H1 (cell line): ENCODE measurements around the gene LRRC2.

Experiments
- CHD2 ChIP-seq: IDR thresholded peaks from 2 replicates; pipeline ENCODE4 v1.6.1; 2012; ENCODE audit warnings: low read length, improper control_type of control experiment
- CTCF ChIP-seq, 3 experiments: IDR thresholded peaks; 1 replicate in 2 of 3; 2 replicates in 1 of 3; pipeline versions ENCODE4 v1.5.1 to v1.6.1; 2011; ENCODE audit warnings: low read length in 3 of 3, mild to moderate bottlenecking in 3 of 3, inconsistent platforms in 2 of 3, low read depth in 1 of 3, moderate library complexity in 1 of 3; ENCODE audit not compliant: insufficient read depth in 1 of 3; ENCODE audit errors: control extremely low read depth in 1 of 3
- E2F6 ChIP-seq: IDR thresholded peaks from 2 replicates; pipeline ENCODE4 v1.6.1; 2012; ENCODE audit warnings: inconsistent platforms
- KDM1A ChIP-seq: fragments of 200-600, 300-600 bp; sonication (generic); IDR thresholded peaks from 2 replicates; pipeline ENCODE4 v1.7.1; 2016; ENCODE audit warnings: mild to moderate bottlenecking, low read length, borderline replicate concordance
- POLR2AphosphoS5 ChIP-seq: IDR thresholded peaks from 2 replicates; pipeline ENCODE4 v1.6.1; 2011; ENCODE audit warnings: low read depth, low read length
- RAD21 ChIP-seq, 2 experiments: IDR thresholded peaks in 1 of 2; conservative IDR thresholded peaks in 1 of 2; 2 replicates each; pipeline ENCODE4 v1.6.1; 2011; ENCODE audit warnings: low read depth in 2 of 2, low read length in 2 of 2, improper control_type of control experiment in 1 of 2, inconsistent platforms in 1 of 2, mild to moderate bottlenecking in 1 of 2, moderate library complexity in 1 of 2
- SUZ12 ChIP-seq: fragments of 200-600 bp; sonication (generic); IDR thresholded peaks from 2 replicates; pipeline ENCODE4 v1.6.1; 2012; ENCODE audit warnings: mild to moderate bottlenecking, inconsistent platforms, low read length, moderate library complexity, mixed read lengths
- TAF7 ChIP-seq: optimal IDR thresholded peaks from 2 replicates; pipeline ENCODE3; 2011; ENCODE audit warnings: low read depth, mild to moderate bottlenecking, inconsistent platforms, low read length, moderate library complexity, borderline replicate concordance

GRCh38 chr3:46595819-46596314, 29.8 kb upstream of the LRRC2 start:
- TF ChIP-seq RAD21 (IDR thresholded peaks at IDR 0.05 in 1 of 2, conservative IDR thresholded peaks at IDR 0.05 in 1 of 2; ENCODE audit: low read depth in 2 of 2, low read length in 2 of 2) (no peak), TAF7 (no peak), CTCF (IDR thresholded peaks at IDR 0.05; ENCODE audit: control extremely low read depth in 1 of 3, insufficient read depth in 1 of 3, low read depth in 1 of 3, low read length in 3 of 3) (no peak), E2F6 (no peak), CHD2 (no peak), POLR2AphosphoS5 (no peak), SUZ12 (no peak), KDM1A (no peak)
